HG03342 (cell line): ENCODE data around the gene DNAH11.

Experiments used
- ATAC-seq: cut with Tn5 transposase; IDR thresholded peaks from one replicate; pipeline ENCODE4 v1.9.1; 2021; ENCODE audit warnings: mild to moderate bottlenecking, moderate library complexity; ENCODE audit not compliant: unreplicated experiment

DNAH11 gene

GRCh38 chr7:21948364-21948763 lies 405.5 kb downstream of the DNAH11 start:
- ATAC-seq, result no peak

DNA sequence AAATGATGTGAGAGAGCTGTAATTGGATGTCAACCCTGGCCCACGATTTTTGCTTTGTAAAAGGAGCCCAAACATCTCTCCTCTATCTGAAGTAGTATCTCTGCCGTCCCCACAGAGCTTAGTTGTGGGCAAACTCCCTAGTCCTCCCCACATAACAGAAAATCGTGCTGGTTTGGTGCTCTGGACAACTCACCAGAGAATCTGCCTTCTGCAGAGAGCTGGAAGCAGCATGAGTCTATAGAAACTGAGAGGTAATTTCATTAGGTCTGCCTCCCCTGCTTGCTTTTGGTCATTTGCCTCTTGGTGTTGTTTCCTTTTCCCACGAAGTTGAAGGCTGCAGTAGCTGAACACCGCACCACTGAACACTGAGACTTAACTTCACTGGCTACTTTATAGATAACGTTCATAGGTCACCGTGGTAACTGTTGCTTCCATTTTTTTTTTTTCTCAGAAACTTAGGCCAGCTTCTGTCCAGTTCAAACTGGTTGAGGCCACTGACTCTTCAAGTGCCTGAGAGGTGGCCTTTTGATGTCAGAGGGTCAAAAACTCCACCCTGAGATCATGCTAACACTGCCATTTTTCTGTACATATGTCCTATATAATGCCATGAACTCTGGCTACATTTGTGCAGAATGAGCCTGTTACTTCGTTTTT lies 406.2 kb downstream of the DNAH11 start:
- ATAC-seq, result no peak
